Stimulated activated naive CD8-positive, alpha-beta T cell treated with anti-CD3 and anti-CD28 coated beads, Interleukin-15, amount 100 ng/mL, for 72 hours (primary cell): ENCODE measurements around the gene MAGEC2.

ENCODE experiments used
- ATAC-seq: fragments of 150-1000 bp; cut with Tn5 transposase; 2 replicates; pipeline ENCODE4 v1.10.0; 2021; ENCODE audit warnings: mild to moderate bottlenecking, moderate library complexity
- DNase-seq, 2 donors: peaks; one replicate each; pipeline ENCODE4 v3.0.0; 2021 to 2022
- H3K27ac Mint-ChIP-seq, 2 donors: one replicate each; pipeline ENCODE4 v1.8.0; 2022; ENCODE audit warnings: mild to moderate bottlenecking in 2 of 2, mixed read lengths in 2 of 2, moderate library complexity in 2 of 2
- H3K27me3 Mint-ChIP-seq: one replicate; pipeline ENCODE4 v1.8.0; 2022; ENCODE audit warnings: mixed read lengths
- H3K4me1 Mint-ChIP-seq: one replicate; pipeline ENCODE4 v1.8.0; 2022; ENCODE audit warnings: mild to moderate bottlenecking, mixed read lengths
- H3K4me3 Mint-ChIP-seq, 2 donors: one replicate each; pipeline ENCODE4 v1.8.0; 2022; ENCODE audit warnings: mild to moderate bottlenecking in 2 of 2, mixed read lengths in 2 of 2, moderate library complexity in 1 of 2
- H3K9me3 Mint-ChIP-seq, 2 donors: one replicate each; pipeline ENCODE4 v1.8.0; 2022; ENCODE audit warnings: mixed read lengths in 2 of 2

MAGEC2 gene, protein sequence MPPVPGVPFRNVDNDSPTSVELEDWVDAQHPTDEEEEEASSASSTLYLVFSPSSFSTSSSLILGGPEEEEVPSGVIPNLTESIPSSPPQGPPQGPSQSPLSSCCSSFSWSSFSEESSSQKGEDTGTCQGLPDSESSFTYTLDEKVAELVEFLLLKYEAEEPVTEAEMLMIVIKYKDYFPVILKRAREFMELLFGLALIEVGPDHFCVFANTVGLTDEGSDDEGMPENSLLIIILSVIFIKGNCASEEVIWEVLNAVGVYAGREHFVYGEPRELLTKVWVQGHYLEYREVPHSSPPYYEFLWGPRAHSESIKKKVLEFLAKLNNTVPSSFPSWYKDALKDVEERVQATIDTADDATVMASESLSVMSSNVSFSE

GRCh38 chrX:142204522-142205433 is at the start of gene MAGEC2:
Gene MAGEC2, minus strand, starts transcription at chrX:142205290. Its CDS starts 1,303 bp downstream, at chrX:142203987.
- peaks cover 0 to 8% of the 10 kb centered on the region in 2 donors for H3K9me3 Mint-ChIP-seq
- no peaks in the 10 kb centered on the region for H3K4me1 Mint-ChIP-seq
- H3K4me3 Mint-ChIP-seq, result no peak within 1 kb of the TSS
- DNase-seq (no peak), ATAC-seq (no peak)
- H3K27ac Mint-ChIP-seq, result no peak within 1 kb of the TSS
- no peaks in the 10 kb centered on the region for H3K27me3 Mint-ChIP-seq

GRCh38 chrX:142251680-142252079 is 46.6 kb upstream of the MAGEC2 start:
- no peak overlapping the region for H3K4me3 Mint-ChIP-seq
- no peaks in the 10 kb centered on the region for H3K9me3 Mint-ChIP-seq
- H3K4me1 Mint-ChIP-seq, result no peaks in the 10 kb centered on the region
- no peak for DNase-seq
- no peaks in the 10 kb centered on the region for H3K27me3 Mint-ChIP-seq
- no peak for ATAC-seq
- no peak overlapping the region for H3K27ac Mint-ChIP-seq

DNA sequence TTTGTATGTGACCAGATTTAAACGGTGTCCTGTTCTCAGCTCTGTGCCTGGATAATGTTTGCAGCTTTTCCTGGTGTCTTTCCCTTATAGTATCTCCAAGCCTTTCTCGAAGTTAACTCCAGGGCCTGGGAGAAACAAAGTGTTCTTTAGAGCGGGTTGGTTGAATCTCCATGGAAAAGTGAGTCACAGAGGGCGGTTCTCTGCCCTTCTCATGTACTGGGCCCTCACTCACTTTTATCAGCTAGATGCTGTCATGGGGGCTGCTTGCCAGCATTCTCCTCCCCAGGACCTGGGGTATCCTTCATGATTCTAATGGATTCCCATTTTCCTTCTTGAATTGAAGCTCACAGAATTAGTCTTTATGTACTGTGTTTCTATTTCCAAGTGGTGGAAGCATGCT is 46.1 kb upstream of the MAGEC2 start:
- no peaks in the 10 kb centered on the region for H3K4me1 Mint-ChIP-seq
- H3K4me3 Mint-ChIP-seq, result no peak overlapping the region
- no peaks in the 10 kb centered on the region for H3K9me3 Mint-ChIP-seq
- no peak for DNase-seq
- H3K27ac Mint-ChIP-seq, result no peak overlapping the region
- no peak for ATAC-seq
- H3K27me3 Mint-ChIP-seq, result no peaks in the 10 kb centered on the region

GRCh38 chrX:142250502-142250901 is 45.4 kb upstream of the MAGEC2 start:
- Mint-ChIP-seq H3K27me3 (no peaks in the 10 kb centered on the region), H3K4me3 (no peak overlapping the region), H3K9me3 (no peaks in the 10 kb centered on the region), H3K27ac (no peak overlapping the region), H3K4me1 (no peaks in the 10 kb centered on the region)
- DNase-seq (no peak), ATAC-seq (no peak)

GRCh38 chrX:142249721-142250120 is 44.6 kb upstream of the MAGEC2 start:
- no peak overlapping the region for H3K27ac Mint-ChIP-seq
- DNase-seq (no peak), ATAC-seq (no peak)
- no peaks in the 10 kb centered on the region for H3K9me3 Mint-ChIP-seq
- H3K4me3 Mint-ChIP-seq, result no peak overlapping the region
- H3K4me1 Mint-ChIP-seq, result no peaks in the 10 kb centered on the region
- H3K27me3 Mint-ChIP-seq, result no peaks in the 10 kb centered on the region

GRCh38 chrX:142244568-142244967 is 39.5 kb upstream of the MAGEC2 start:
- ATAC-seq, result no peak
- Mint-ChIP-seq H3K27me3 (no peaks in the 10 kb centered on the region), H3K4me3 (no peak overlapping the region), H3K9me3 (no peaks in the 10 kb centered on the region), H3K4me1 (no peaks in the 10 kb centered on the region), H3K27ac (no peak overlapping the region)
- no peak for DNase-seq

DNA sequence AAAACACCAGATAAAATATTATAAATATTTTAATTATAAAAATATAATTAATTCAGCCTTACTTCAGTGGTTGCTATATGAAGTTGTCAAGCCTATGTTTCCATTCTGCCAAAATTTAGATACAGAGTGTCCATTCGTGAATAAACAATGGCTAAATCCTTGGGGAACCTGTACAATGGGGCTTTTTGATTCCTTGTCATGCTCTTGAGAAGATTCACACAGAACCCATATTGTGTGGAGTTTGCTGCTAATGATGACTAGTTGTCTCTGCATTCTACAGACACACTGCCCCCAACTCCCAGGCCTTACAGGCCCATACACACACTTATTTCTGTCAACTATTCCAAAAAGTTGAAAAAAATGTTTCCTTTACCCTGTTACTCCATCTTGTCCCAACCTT is 33.4 kb upstream of the MAGEC2 start:
- Mint-ChIP-seq H3K4me1 (no peaks in the 10 kb centered on the region), H3K4me3 (no peak overlapping the region), H3K27me3 (no peaks in the 10 kb centered on the region), H3K27ac (no peak overlapping the region), H3K9me3 (no peaks in the 10 kb centered on the region)
- no peak for ATAC-seq
- DNase-seq, result no peak

GRCh38 chrX:142233400-142233799 is 28.3 kb upstream of the MAGEC2 start:
- Mint-ChIP-seq H3K4me1 (no peaks in the 10 kb centered on the region), H3K27ac (no peak overlapping the region), H3K9me3 (no peaks in the 10 kb centered on the region), H3K4me3 (no peak overlapping the region), H3K27me3 (no peaks in the 10 kb centered on the region)
- DNase-seq (no peak), ATAC-seq (no peak)

DNA sequence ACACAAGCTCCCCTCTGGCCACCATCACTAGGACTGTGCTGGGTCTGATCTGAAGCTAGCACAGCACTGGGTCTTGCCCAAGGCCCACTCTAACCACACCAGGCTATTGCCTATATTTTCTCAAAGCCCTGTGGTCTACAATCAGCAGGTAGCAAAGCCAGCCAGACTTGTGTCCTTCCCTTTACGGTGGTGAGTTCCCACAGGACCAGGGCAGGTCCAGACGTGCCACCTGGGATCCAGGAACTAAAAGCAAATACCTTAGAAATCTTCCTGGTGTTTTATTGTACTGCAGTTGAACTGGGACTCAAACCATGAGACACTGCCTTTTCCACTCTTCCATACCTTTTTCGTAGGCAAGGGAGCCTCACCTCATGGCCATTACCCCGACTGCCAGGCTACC is 9.0 kb upstream of the MAGEC2 start:
- no peak for DNase-seq
- Mint-ChIP-seq H3K27me3 (no peaks in the 10 kb centered on the region), H3K27ac (no peak overlapping the region), H3K4me1 (no peaks in the 10 kb centered on the region), H3K9me3 (no peaks in the 10 kb centered on the region), H3K4me3 (no peak overlapping the region)
- no peak for ATAC-seq

- no peaks in the 10 kb centered on the region for H3K27me3 Mint-ChIP-seq
- no peak for DNase-seq
- H3K4me3 Mint-ChIP-seq, result no peak overlapping the region
- no peak for ATAC-seq
- peaks cover 0 to 8% of the 10 kb centered on the region in 2 donors for H3K9me3 Mint-ChIP-seq
- H3K4me1 Mint-ChIP-seq, result no peaks in the 10 kb centered on the region
- no peak overlapping the region for H3K27ac Mint-ChIP-seq
Observed at GRCh38 chrX:142201113-142201512, 4.0 kb downstream of the MAGEC2 start.

DNA sequence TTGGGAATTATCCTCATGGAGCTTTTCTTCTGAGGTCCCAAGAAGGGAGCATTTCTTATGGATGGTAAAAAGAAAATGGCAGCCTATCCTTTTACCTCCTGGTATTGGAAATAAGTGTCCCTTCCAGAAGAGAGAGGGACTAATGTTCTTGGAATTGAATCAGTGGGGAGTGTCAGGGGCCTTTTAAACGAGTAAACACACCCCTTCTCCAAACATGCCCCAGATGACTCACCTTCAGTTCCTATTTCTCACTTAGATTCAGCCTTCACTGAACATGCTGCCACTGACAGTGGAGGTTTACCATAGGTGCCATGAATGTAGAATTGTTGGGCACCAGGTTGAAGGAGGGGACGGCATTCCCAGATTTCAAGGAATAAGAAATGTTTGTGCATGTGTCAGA is 19.0 kb downstream of the MAGEC2 start:
- DNase-seq (no peak), ATAC-seq (no peak)
- no peaks in the 10 kb centered on the region for H3K9me3 Mint-ChIP-seq
- H3K27me3 Mint-ChIP-seq, result no peaks in the 10 kb centered on the region
- no peak overlapping the region for H3K27ac Mint-ChIP-seq
- H3K4me3 Mint-ChIP-seq, result no peak overlapping the region
- no peaks in the 10 kb centered on the region for H3K4me1 Mint-ChIP-seq

- H3K9me3 Mint-ChIP-seq, result no peaks in the 10 kb centered on the region
- H3K27me3 Mint-ChIP-seq, result no peaks in the 10 kb centered on the region
- ATAC-seq, result no peak
- H3K27ac Mint-ChIP-seq, result no peak overlapping the region
- H3K4me3 Mint-ChIP-seq, result no peak overlapping the region
- DNase-seq, result no peak
- H3K4me1 Mint-ChIP-seq, result no peaks in the 10 kb centered on the region
Observed at GRCh38 chrX:142184756-142185602, 20.1 kb downstream of the MAGEC2 start.

DNA sequence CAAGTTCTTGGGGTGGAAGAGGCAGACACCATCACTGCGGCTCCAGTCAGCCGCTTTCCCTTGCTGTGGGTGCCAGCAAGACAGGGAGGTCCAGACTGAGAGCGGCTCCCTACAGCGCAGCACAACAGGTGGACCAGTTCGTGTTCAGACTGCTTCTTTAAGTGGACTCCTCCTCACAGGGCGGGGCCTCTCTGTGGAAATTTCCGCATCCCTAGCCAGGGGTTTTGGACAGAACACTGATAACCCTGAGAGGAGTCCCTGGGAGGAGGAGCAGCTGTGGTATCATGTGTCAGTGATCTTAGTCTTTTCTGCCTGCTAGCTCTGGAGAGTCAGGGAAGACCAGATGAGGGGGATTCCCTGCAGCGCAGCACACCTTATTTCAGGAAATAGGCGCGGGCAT is 48.5 kb downstream of the MAGEC2 start:
- no peak for ATAC-seq
- H3K4me1 Mint-ChIP-seq, result no peaks in the 10 kb centered on the region

More for the DNA sequence above, 48.5 kb downstream of the MAGEC2 start:
- Mint-ChIP-seq H3K27me3 (no peaks in the 10 kb centered on the region), H3K4me3 (no peak overlapping the region), H3K9me3 (peaks cover 0 to 4% of the 10 kb centered on the region in 2 donors), H3K27ac (no peak overlapping the region)
- no peak for DNase-seq
